Measurements from ENCODE around the gene PLA2G4D. TPM values are rescaled to one million over a fixed set of nuclear protein-coding genes. Genes with fewer than 3 reads are reported as not detected.
A peak's percentile ranks its signal among the peaks of the same experiment; 100 is the strongest.
"Not testable (repeated sequence)": the region's sequence is repeated elsewhere in the genome, so short reads cannot be mapped to it uniquely, and the experiment has no call there.

Gene PLA2G4D
- total and polyA plus RNA-seq, 5 donors from 2014 or later, result not detected

GRCh38 chr15:42093966-42094365 is 396 bp downstream of the PLA2G4D start:
- H3K9me3 ChIP-seq (ENCODE audit: control insufficient read depth in 2 of 2, low read length in 2 of 2), result no peaks in the 10 kb centered on the region
- H3K27me3 Mint-ChIP-seq, result peaks cover 8% of the 10 kb centered on the region
- no peaks in the 10 kb centered on the region for H3K4me1 Mint-ChIP-seq
- H3K36me3 Mint-ChIP-seq, result no peaks in the 10 kb centered on the region
- H3K36me3 ChIP-seq (ENCODE audit: control insufficient read depth, insufficient read depth, low read length), result no peaks in the 10 kb centered on the region
- ATAC-seq (ENCODE audit: low read depth in 2 of 2), result no peak
- H3K27me3 ChIP-seq (ENCODE audit: control insufficient read depth, insufficient read depth, low read length), result no peaks in the 10 kb centered on the region
- no peak overlapping the region for H3K27ac Mint-ChIP-seq
- H3K9me3 Mint-ChIP-seq, result no peaks in the 10 kb centered on the region
- no peaks in the 10 kb centered on the region for H3K4me1 ChIP-seq (ENCODE audit: control insufficient read depth, insufficient read depth, low read length, poor library complexity, severe bottlenecking)
- H3K27ac ChIP-seq (ENCODE audit: insufficient read depth, low read length, poor library complexity, severe bottlenecking), result no peak overlapping the region
- H3K4me3 ChIP-seq (ENCODE audit: low read depth, low read length), result no peak overlapping the region
- H3K4me3 Mint-ChIP-seq, result no peak overlapping the region
- DNase-seq, result no peak

- no peaks in the 10 kb centered on the region for H3K36me3 Mint-ChIP-seq
- DNase-seq, result peak in 1 of 3 donors; percentile 13
- no peaks in the 10 kb centered on the region for H3K27me3 ChIP-seq (ENCODE audit: control insufficient read depth, insufficient read depth, low read length)
- H3K27me3 Mint-ChIP-seq, result peaks cover 7% of the 10 kb centered on the region
- H3K27ac ChIP-seq (ENCODE audit: insufficient read depth, low read length, poor library complexity, severe bottlenecking), result no peak overlapping the region
- H3K9me3 Mint-ChIP-seq, result no peaks in the 10 kb centered on the region
- H3K9me3 ChIP-seq (ENCODE audit: control insufficient read depth in 2 of 2, low read length in 2 of 2), result no peaks in the 10 kb centered on the region
- H3K27ac Mint-ChIP-seq, result no peak overlapping the region
- H3K4me1 ChIP-seq (ENCODE audit: control insufficient read depth, insufficient read depth, low read length, poor library complexity, severe bottlenecking), result no peaks in the 10 kb centered on the region
- H3K36me3 ChIP-seq (ENCODE audit: control insufficient read depth, insufficient read depth, low read length), result no peaks in the 10 kb centered on the region
- no peak for ATAC-seq (ENCODE audit: low read depth in 2 of 2)
- H3K4me3 ChIP-seq (ENCODE audit: low read depth, low read length), result no peak overlapping the region
- H3K4me3 Mint-ChIP-seq, result no peak overlapping the region
- no peaks in the 10 kb centered on the region for H3K4me1 Mint-ChIP-seq
Measured at GRCh38 chr15:42092398-42093318, 1.7 kb downstream of the PLA2G4D start.

GRCh38 chr15:42091753-42092397 is 2.5 kb downstream of the PLA2G4D start:
- not testable (repeated sequence) for H3K27ac Mint-ChIP-seq; H3K36me3 ChIP-seq (ENCODE audit: control insufficient read depth, insufficient read depth, low read length); H3K4me1 Mint-ChIP-seq; H3K4me3 ChIP-seq (ENCODE audit: low read depth, low read length); H3K4me1 ChIP-seq (ENCODE audit: control insufficient read depth, insufficient read depth, low read length, poor library complexity, severe bottlenecking); DNase-seq; H3K4me3 Mint-ChIP-seq; H3K27me3 Mint-ChIP-seq; ATAC-seq (ENCODE audit: low read depth in 2 of 2); H3K27ac ChIP-seq (ENCODE audit: insufficient read depth, low read length, poor library complexity, severe bottlenecking); H3K9me3 ChIP-seq (ENCODE audit: control insufficient read depth in 2 of 2, low read length in 2 of 2); H3K9me3 Mint-ChIP-seq; H3K27me3 ChIP-seq (ENCODE audit: control insufficient read depth, insufficient read depth, low read length); H3K36me3 Mint-ChIP-seq

GRCh38 chr15:42090781-42091180 is 3.6 kb downstream of the PLA2G4D start:
- no peaks in the 10 kb centered on the region for H3K36me3 Mint-ChIP-seq
- no peak overlapping the region for H3K4me3 Mint-ChIP-seq
- no peak for ATAC-seq (ENCODE audit: low read depth in 2 of 2)
- H3K4me3 ChIP-seq (ENCODE audit: low read depth, low read length), result no peak overlapping the region
- H3K9me3 ChIP-seq (ENCODE audit: control insufficient read depth in 2 of 2, low read length in 2 of 2), result no peaks in the 10 kb centered on the region
- H3K27ac Mint-ChIP-seq, result no peak overlapping the region
- H3K27me3 ChIP-seq (ENCODE audit: control insufficient read depth, insufficient read depth, low read length), result no peaks in the 10 kb centered on the region
- H3K4me1 Mint-ChIP-seq, result no peaks in the 10 kb centered on the region
- no peaks in the 10 kb centered on the region for H3K4me1 ChIP-seq (ENCODE audit: control insufficient read depth, insufficient read depth, low read length, poor library complexity, severe bottlenecking)
- H3K27ac ChIP-seq (ENCODE audit: insufficient read depth, low read length, poor library complexity, severe bottlenecking), result no peak overlapping the region
- no peak for DNase-seq
- no peaks in the 10 kb centered on the region for H3K9me3 Mint-ChIP-seq
- H3K36me3 ChIP-seq (ENCODE audit: control insufficient read depth, insufficient read depth, low read length), result no peaks in the 10 kb centered on the region
- peaks cover 7% of the 10 kb centered on the region for H3K27me3 Mint-ChIP-seq

GRCh38 chr15:42090370-42090769 is 4.0 kb downstream of the PLA2G4D start:
- no peaks in the 10 kb centered on the region for H3K9me3 Mint-ChIP-seq
- H3K36me3 ChIP-seq (ENCODE audit: control insufficient read depth, insufficient read depth, low read length), result no peaks in the 10 kb centered on the region
- no peaks in the 10 kb centered on the region for H3K4me1 ChIP-seq (ENCODE audit: control insufficient read depth, insufficient read depth, low read length, poor library complexity, severe bottlenecking)
- no peak overlapping the region for H3K4me3 Mint-ChIP-seq
- H3K4me1 Mint-ChIP-seq, result no peaks in the 10 kb centered on the region
- no peak overlapping the region for H3K27ac Mint-ChIP-seq
- H3K9me3 ChIP-seq (ENCODE audit: control insufficient read depth in 2 of 2, low read length in 2 of 2), result no peaks in the 10 kb centered on the region
- H3K4me3 ChIP-seq (ENCODE audit: low read depth, low read length), result no peak overlapping the region
- no peaks in the 10 kb centered on the region for H3K27me3 ChIP-seq (ENCODE audit: control insufficient read depth, insufficient read depth, low read length)
- H3K27ac ChIP-seq (ENCODE audit: insufficient read depth, low read length, poor library complexity, severe bottlenecking), result no peak overlapping the region
- H3K36me3 Mint-ChIP-seq, result no peaks in the 10 kb centered on the region
- DNase-seq (no peak), ATAC-seq (ENCODE audit: low read depth in 2 of 2) (no peak)
- peaks cover 7% of the 10 kb centered on the region for H3K27me3 Mint-ChIP-seq

GRCh38 chr15:42089942-42090341 is 4.4 kb downstream of the PLA2G4D start:
- peaks cover 7% of the 10 kb centered on the region for H3K27me3 Mint-ChIP-seq

GRCh38 chr15:42088801-42089640 is 5.3 kb downstream of the PLA2G4D start:
- no peaks in the 10 kb centered on the region for H3K36me3 Mint-ChIP-seq
- DNase-seq, result no peak
- peaks cover 0 to 2% (median 0%) of the 10 kb centered on the region in 7 donors for H3K9me3 Mint-ChIP-seq
- Histone ChIP-seq H3K27me3 (ENCODE audit: control insufficient read depth, insufficient read depth, low read length) (no peaks in the 10 kb centered on the region), H3K27ac (ENCODE audit: insufficient read depth, low read length, poor library complexity, severe bottlenecking) (no peak overlapping the region), H3K36me3 (ENCODE audit: control insufficient read depth, insufficient read depth, low read length) (no peaks in the 10 kb centered on the region), H3K4me3 (ENCODE audit: low read depth, low read length) (no peak overlapping the region), H3K9me3 (ENCODE audit: control insufficient read depth in 2 of 2, low read length in 2 of 2) (no peaks in the 10 kb centered on the region), H3K4me1 (ENCODE audit: control insufficient read depth, insufficient read depth, low read length, poor library complexity, severe bottlenecking) (peaks cover 6% of the 10 kb centered on the region)
- no peak for ATAC-seq (ENCODE audit: low read depth in 2 of 2)
- H3K27me3 Mint-ChIP-seq, result peaks cover 12% of the 10 kb centered on the region
- peaks cover 0 to 5% (median under 1%) of the 10 kb centered on the region in 4 donors for H3K4me1 Mint-ChIP-seq
- H3K27ac Mint-ChIP-seq, result peak overlapping the region in 2 of 3 donors; percentile 3 to 56
- no peak overlapping the region for H3K4me3 Mint-ChIP-seq

More at GRCh38 chr15:42089942-42090341, 4.4 kb downstream of the PLA2G4D start:
- Mint-ChIP-seq H3K4me3 (no peak overlapping the region), H3K4me1 (no peaks in the 10 kb centered on the region), H3K9me3 (peaks cover 0 to 1% (median 0%) of the 10 kb centered on the region in 7 donors), H3K27ac (no peak overlapping the region), H3K36me3 (no peaks in the 10 kb centered on the region)
- Histone ChIP-seq H3K36me3 (ENCODE audit: control insufficient read depth, insufficient read depth, low read length) (no peaks in the 10 kb centered on the region), H3K27me3 (ENCODE audit: control insufficient read depth, insufficient read depth, low read length) (no peaks in the 10 kb centered on the region), H3K27ac (ENCODE audit: insufficient read depth, low read length, poor library complexity, severe bottlenecking) (no peak overlapping the region), H3K4me1 (ENCODE audit: control insufficient read depth, insufficient read depth, low read length, poor library complexity, severe bottlenecking) (no peaks in the 10 kb centered on the region), H3K4me3 (ENCODE audit: low read depth, low read length) (no peak overlapping the region), H3K9me3 (ENCODE audit: control insufficient read depth in 2 of 2, low read length in 2 of 2) (no peaks in the 10 kb centered on the region)
- ATAC-seq (ENCODE audit: low read depth in 2 of 2), result no peak
- DNase-seq, result no peak
